H1 (cell line): ENCODE results near the gene SLC2A8. TPM values are rescaled to one million over a fixed set of nuclear protein-coding genes. Genes with fewer than 3 reads are reported as not detected.

ENCODE experiments used
- CTCF ChIA-PET: fragments of 300-600 bp; sonication (Branson Sonifier 250); formaldehyde crosslinking; loops from one replicate; lab custom pipeline; 2021; ENCODE audit not compliant: partially characterized antibody; lab: Charles Lee
- POLR2A ChIA-PET: fragments of 300-600 bp; sonication (Branson Sonifier 250); formaldehyde crosslinking; loops from one replicate; lab custom pipeline; 2021; ENCODE audit warnings: inconsistent platforms; ENCODE audit not compliant: partially characterized antibody; lab: Charles Lee
- DNase-seq, 2 experiments: peaks; one replicate each; pipeline versions ENCODE4 v3.0.0 to v3.0.0-alpha.2; 2010 to 2022; ENCODE audit warnings: low spot score in 2 of 2, low read depth in 1 of 2, mixed read lengths in 1 of 2
- FAIRE-seq: peaks from 2 replicates; lab custom pipeline; 2011; peaks lifted over from hg19 to GRCh38; lab: Jason Lieb, UNC
- H2AFZ ChIP-seq: 2 replicates; pipeline ENCODE4 v1.8.1; 2012; ENCODE audit warnings: low read length, inconsistent platforms
- H2AK5ac ChIP-seq: 2 replicates; pipeline ENCODE4 v1.6.1; 2013; ENCODE audit warnings: low read depth, low read length
- H2BK120ac ChIP-seq: replicated peaks from 2 replicates; pipeline ENCODE3; 2013; ENCODE audit warnings: low read depth, low read length, inconsistent platforms
- H2BK12ac ChIP-seq: 2 replicates; pipeline ENCODE4 v1.6.1; 2013; ENCODE audit warnings: low read depth, low read length
- H2BK15ac ChIP-seq: 2 replicates; pipeline ENCODE4 v1.6.1; 2013; ENCODE audit warnings: low read length
- H2BK20ac ChIP-seq: 2 replicates; pipeline ENCODE4 v1.6.1; 2013; ENCODE audit warnings: low read length
- H2BK5ac ChIP-seq: 2 replicates; pipeline ENCODE4 v1.6.1; 2013; ENCODE audit warnings: low read depth, low read length
- H3K14ac ChIP-seq: 2 replicates; pipeline ENCODE4 v1.6.1; 2013; ENCODE audit warnings: inconsistent platforms; ENCODE audit not compliant: insufficient read length
- H3K18ac ChIP-seq: 2 replicates; pipeline ENCODE4 v1.6.1; 2013; ENCODE audit warnings: low read length; ENCODE audit errors: extremely low read depth
- H3K23ac ChIP-seq: 2 replicates; pipeline ENCODE4 v1.6.1; 2013; ENCODE audit warnings: inconsistent platforms; ENCODE audit not compliant: insufficient read length
- H3K23me2 ChIP-seq: 2 replicates; pipeline ENCODE4 v1.6.1; 2013; ENCODE audit warnings: low read depth, low read length
- H3K27ac ChIP-seq: 2 replicates; pipeline ENCODE4 v1.6.1; 2011; ENCODE audit warnings: low read depth, low read length, inconsistent platforms
- H3K27me3 ChIP-seq, 4 experiments: replicated peaks in 1 of 4; 1 replicate in 1 of 4; 2 replicates in 3 of 4; pipeline versions ENCODE4 v1.6.1 to v1.8.1; 2011 to 2013; ENCODE audit warnings: low read length in 3 of 4, mild to moderate bottlenecking in 3 of 4, inconsistent platforms in 2 of 4, mixed read lengths in 2 of 4, moderate library complexity in 1 of 4; ENCODE audit not compliant: control insufficient read depth in 3 of 4, insufficient read depth in 3 of 4; ENCODE audit errors: extremely low read depth in 1 of 4
- H3K36me3 ChIP-seq, 4 experiments: 2 replicates each; pipeline versions ENCODE4 v1.6.1 to v1.8.1; 2011 to 2013; ENCODE audit warnings: mild to moderate bottlenecking in 4 of 4, low read length in 3 of 4, moderate library complexity in 2 of 4, control low read depth in 1 of 4, inconsistent platforms in 1 of 4; ENCODE audit not compliant: insufficient read depth in 4 of 4, control insufficient read depth in 2 of 4
- H3K4ac ChIP-seq: replicated peaks from 2 replicates; pipeline ENCODE3; 2013; ENCODE audit warnings: low read length, low read depth, mixed read lengths, inconsistent platforms; ENCODE audit not compliant: insufficient read length
- H3K4me1 ChIP-seq, 4 experiments: replicated peaks in 1 of 4; 1 replicate in 1 of 4; 2 replicates in 3 of 4; pipeline versions ENCODE4 v1.6.1 to v1.8.1; 2011 to 2013; ENCODE audit warnings: low read length in 3 of 4, inconsistent platforms in 2 of 4, mixed read lengths in 1 of 4; ENCODE audit not compliant: insufficient read depth in 4 of 4, control insufficient read depth in 3 of 4
- H3K4me2 ChIP-seq, 2 experiments: 2 replicates each; pipeline versions ENCODE4 v1.6.1 to v1.8.1; 2011 to 2013; ENCODE audit warnings: low read depth in 2 of 2, low read length in 2 of 2, control low read depth in 1 of 2, inconsistent platforms in 1 of 2, mild to moderate bottlenecking in 1 of 2; ENCODE audit not compliant: insufficient read depth in 1 of 2
- H3K4me3 ChIP-seq, 4 experiments: fragments of 200-600, 300-600 bp in 1 of 4; sonication (generic), shearing (Covaris generic), sonication (Bioruptor Twin) in 1 of 4; 2 replicates each; pipeline versions ENCODE4 v1.5.1 to v1.8.1; 2011 to 2016; ENCODE audit warnings: low read length in 4 of 4, low read depth in 3 of 4, control low read depth in 2 of 4, inconsistent platforms in 2 of 4, mild to moderate bottlenecking in 2 of 4, mixed read lengths in 1 of 4, moderate library complexity in 1 of 4; ENCODE audit not compliant: insufficient read depth in 2 of 4; ENCODE audit errors: extremely low read depth in 1 of 4
- H3K56ac ChIP-seq: replicated peaks from 2 replicates; pipeline ENCODE3; 2013; ENCODE audit warnings: low read depth, mild to moderate bottlenecking, mixed read lengths, low read length, inconsistent platforms; ENCODE audit not compliant: insufficient read length
- H3K79me1 ChIP-seq: 2 replicates; pipeline ENCODE4 v1.6.1; 2013; ENCODE audit warnings: low read depth, low read length, control low read depth
- H3K79me2 ChIP-seq, 2 experiments: 2 replicates each; pipeline versions ENCODE4 v1.6.1 to v1.8.1; 2012 to 2013; ENCODE audit warnings: low read length in 2 of 2, mild to moderate bottlenecking in 2 of 2, inconsistent platforms in 1 of 2; ENCODE audit not compliant: insufficient read depth in 2 of 2, control insufficient read depth in 1 of 2
- H3K9ac ChIP-seq, 4 experiments: replicated peaks in 1 of 4; 1 replicate in 1 of 4; 2 replicates in 3 of 4; pipeline versions ENCODE4 v1.6.1 to v1.8.1; 2011 to 2013; ENCODE audit warnings: low read depth in 3 of 4, low read length in 3 of 4, control low read depth in 2 of 4, mild to moderate bottlenecking in 2 of 4, moderate library complexity in 2 of 4, inconsistent platforms in 1 of 4; ENCODE audit errors: extremely low read depth in 1 of 4
- H3K9me3 ChIP-seq, 2 experiments: 2 replicates each; pipeline versions ENCODE4 v1.6.1 to v1.8.1; 2012 to 2013; ENCODE audit warnings: mild to moderate bottlenecking in 2 of 2, moderate library complexity in 2 of 2, control low read depth in 1 of 2, inconsistent platforms in 1 of 2, low read depth in 1 of 2, low read length in 1 of 2, mixed read lengths in 1 of 2; ENCODE audit not compliant: insufficient read depth in 2 of 2
- H4K20me1 ChIP-seq, 2 experiments: replicated peaks in 1 of 2; 2 replicates each; pipeline versions ENCODE3 to v1.8.1; 2011 to 2013; ENCODE audit warnings: inconsistent platforms in 2 of 2, low read length in 2 of 2, mild to moderate bottlenecking in 1 of 2; ENCODE audit not compliant: insufficient read depth in 2 of 2, control insufficient read depth in 1 of 2
- H4K5ac ChIP-seq: 2 replicates; pipeline ENCODE4 v1.6.1; 2013; ENCODE audit warnings: low read length, low read depth, mixed read lengths, inconsistent platforms; ENCODE audit not compliant: insufficient read length
- H4K8ac ChIP-seq: 2 replicates; pipeline ENCODE4 v1.8.0; 2013; ENCODE audit warnings: mild to moderate bottlenecking, moderate library complexity, low read length, inconsistent platforms; ENCODE audit not compliant: insufficient read depth; ENCODE audit errors: extremely low read depth
- H4K91ac ChIP-seq: replicated peaks from 2 replicates; pipeline ENCODE3; 2013; ENCODE audit warnings: low read length, mixed read lengths, inconsistent platforms; ENCODE audit not compliant: insufficient read length
- CBX8 ChIP-seq: fragments of 300-800, 300-1000 bp; sonication (generic); IDR thresholded peaks from 2 replicates; pipeline ENCODE4 v1.7.1; 2016; ENCODE audit warnings: low read depth, low read length, borderline replicate concordance
- CHD2 ChIP-seq: IDR thresholded peaks from 2 replicates; pipeline ENCODE4 v1.6.1; 2012; ENCODE audit warnings: low read length, improper control_type of control experiment
- CTBP2 ChIP-seq: IDR thresholded peaks from 2 replicates; pipeline ENCODE4 v1.7.0; 2011; ENCODE audit warnings: borderline replicate concordance, mild to moderate bottlenecking, moderate library complexity, mixed read lengths, low read length; ENCODE audit not compliant: insufficient read depth, insufficient read length
- FOSL1 ChIP-seq: IDR thresholded peaks from 2 replicates; pipeline ENCODE4 v1.6.1; 2011; ENCODE audit warnings: mild to moderate bottlenecking, low read depth, low read length, moderate library complexity; ENCODE audit not compliant: insufficient read depth
- GTF2F1 ChIP-seq: IDR thresholded peaks from 2 replicates; pipeline ENCODE4 v1.6.1; 2012; ENCODE audit warnings: low read depth, low read length, improper control_type of control experiment, borderline replicate concordance
- KDM1A ChIP-seq: fragments of 200-600, 300-600 bp; sonication (generic); IDR thresholded peaks from 2 replicates; pipeline ENCODE4 v1.7.1; 2016; ENCODE audit warnings: mild to moderate bottlenecking, low read length, borderline replicate concordance
- NANOG ChIP-seq: IDR thresholded peaks from 2 replicates; pipeline ENCODE4 v1.6.1; 2011; ENCODE audit warnings: low read length, low read depth, mild to moderate bottlenecking, inconsistent platforms; ENCODE audit not compliant: insufficient read depth, poor library complexity, severe bottlenecking
- NRF1 ChIP-seq: IDR thresholded peaks from 2 replicates; pipeline ENCODE4 v1.6.1; 2011; ENCODE audit warnings: mild to moderate bottlenecking, low read depth, low read length, improper control_type of control experiment
- RNF2 ChIP-seq: fragments of 200-900, 300-1000 bp; sonication (generic); IDR thresholded peaks from 2 replicates; pipeline ENCODE4 v1.7.1; 2016; ENCODE audit warnings: borderline replicate concordance, low read depth, mild to moderate bottlenecking, antibody characterized with exemption, low read length; ENCODE audit not compliant: poor library complexity, severe bottlenecking; ENCODE audit errors: missing control alignments
- SIX5 ChIP-seq: IDR thresholded peaks from 2 replicates; pipeline ENCODE4 v1.6.1; 2011; ENCODE audit warnings: mild to moderate bottlenecking, low read depth, low read length
- SUZ12 ChIP-seq: fragments of 200-600 bp; sonication (generic); IDR thresholded peaks from 2 replicates; pipeline ENCODE4 v1.6.1; 2012; ENCODE audit warnings: mild to moderate bottlenecking, inconsistent platforms, low read length, moderate library complexity, mixed read lengths
- TAF7 ChIP-seq: optimal IDR thresholded peaks from 2 replicates; pipeline ENCODE3; 2011; ENCODE audit warnings: low read depth, mild to moderate bottlenecking, inconsistent platforms, low read length, moderate library complexity, borderline replicate concordance
- TCF12 ChIP-seq: IDR thresholded peaks from 2 replicates; pipeline ENCODE4 v1.6.1; 2011; ENCODE audit warnings: low read depth, mild to moderate bottlenecking, low read length
- WGBS, 2 experiments: shearing (Covaris generic) in 1 of 2; methylation state at CpG; one replicate each; pipeline versions ENCODE4 v1.1.6 to v1.1.7; 2013 to 2015; ENCODE audit warnings: low lambda C conversion rate in 2 of 2, mixed read lengths in 2 of 2, inconsistent platforms in 1 of 2, low coverage in 1 of 2, missing lambda C conversion rate in 1 of 2; ENCODE audit not compliant: insufficient replicate concordance in 2 of 2, insufficient coverage in 1 of 2, insufficient read length in 1 of 2; ENCODE audit errors: extremely low coverage in 1 of 2, missing lambda C conversion rate in 1 of 2; 5-methylcytosine and 5-hydroxymethylcytosine counted together
- polyA plus RNA-seq, 7 experiments: library from polyadenylated mRNA; depleted of rRNA in 3 of 7; stranded (reverse) in 5 of 7; unstranded in 2 of 7; fragments of >200 nt in 5 of 7; fragments of 200-250 nt in 2 of 7; gene quantifications; 1 replicate in 5 of 7; 2 replicates in 1 of 7; 4 replicates in 1 of 7; pipeline versions ENCODE4 v1.2.1 to v1.2.3, GENCODE V29; 2011 to 2013; ENCODE audit warnings: missing spikeins in 2 of 7, mixed read lengths in 2 of 7
- total RNA-seq: library from RNA; stranded (reverse); fragmentation: NEBNext Ultra II Directional; extraction: Animal tissue kit (Norgen Biotek cat#: 25700); gene quantifications from 2 replicates; pipeline ENCODE4 v1.2.1, GENCODE V29; 2021

Gene SLC2A8
- total and polyA plus RNA-seq, 2 of the 8 experiments (the other 6 are each of a cell fraction or from before 2014, with no cell fraction given), result 24.6 to 36.4 TPM

DNA sequence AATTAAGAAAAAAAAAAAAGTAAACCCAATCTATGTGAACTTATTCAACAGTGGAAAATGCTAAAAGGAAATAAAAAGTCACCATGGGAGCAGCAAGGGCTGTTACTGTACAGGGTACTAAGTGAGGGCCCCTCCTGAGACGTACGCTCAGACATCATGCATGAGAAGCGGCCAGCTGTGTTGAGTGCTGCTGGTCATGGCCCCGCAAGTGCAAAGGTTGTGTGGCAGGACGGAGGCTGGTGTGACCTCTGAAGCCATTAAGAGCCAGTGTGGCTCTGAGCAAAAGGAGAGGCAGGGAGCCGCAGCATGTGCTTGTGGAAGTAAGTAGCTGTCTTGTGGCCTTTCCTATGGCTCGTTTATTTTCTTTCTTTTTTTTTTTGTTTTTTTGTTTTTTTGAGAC, 24.1 kb downstream of the SLC2A8 start:
- CTCF ChIA-PET, result interaction anchor here (1.3 to 2.5 kb wide), 4 partner anchors 13 to 206 kb away, joined by 5 to 9 read pairs (median 6); no protein-coding TSS in a partner anchor
- no peak overlapping the region for H2BK120ac ChIP-seq
- TF ChIP-seq CBX8 (no peak), CHD2 (no peak), FOSL1 (no peak), NANOG (no peak), TAF7 (no peak), SUZ12 (no peak), GTF2F1 (no peak), KDM1A (no peak), RNF2 (no peak), TCF12 (no peak), SIX5 (no peak), CTBP2 (no peak), NRF1 (no peak)

More for the DNA sequence above, 24.1 kb downstream of the SLC2A8 start:
- Histone ChIP-seq H3K14ac (no peak overlapping the region), H2BK15ac (no peak overlapping the region), H3K79me2 (peaks cover 3 to 25% of the 10 kb centered on the region in 2 experiments), H4K91ac (no peak overlapping the region), H3K79me1 (peaks cover 4% of the 10 kb centered on the region), H3K23me2 (peaks cover 15% of the 10 kb centered on the region), H3K4me2 (no peak overlapping the region), H3K4ac (no peak overlapping the region), H4K20me1 (peaks cover 2 to 6% of the 10 kb centered on the region in 2 experiments), H2AK5ac (no peak overlapping the region), H3K4me3 (no peak overlapping the region), H3K27me3 (no peaks in the 10 kb centered on the region), H3K36me3 (no peaks in the 10 kb centered on the region), H3K56ac (no peak overlapping the region), H4K5ac (no peak overlapping the region), H3K27ac (no peak overlapping the region), H3K9me3 (no peaks in the 10 kb centered on the region), H3K23ac (no peak overlapping the region), H2BK5ac (no peak overlapping the region), H2BK20ac (no peak overlapping the region), H2BK12ac (no peak overlapping the region), H4K8ac (no peak overlapping the region), H2AFZ (no peak overlapping the region), H3K4me1 (peaks cover 0 to 12% (median 7%) of the 10 kb centered on the region in 4 experiments; a peak in 6 of 7 replicates), H3K9ac (no peak overlapping the region), H3K18ac (no peak overlapping the region)
- POLR2A ChIA-PET, result interaction anchor here (0.6 to 6.3 kb wide), 3 partner anchors 12 to 208 kb away, joined by 3 to 59 read pairs (median 3); no protein-coding TSS in a partner anchor
- DNase-seq (no peak), FAIRE-seq (no peak)
- 95% methylated on average over 7 of the region's 7 CpGs; no CpG with 5 or more reads in 1 of the 2 experiments for WGBS, 2 experiments
